GM12801 (cell line): Measurements from ENCODE around the gene FCHSD2.

Experiments
- TF ChIP-seq, protein P1 (sequence below): IDR thresholded peaks from one replicate; pipeline ENCODE4 v1.5.1; 2011; ENCODE audit warnings: control low read depth; ENCODE audit not compliant: insufficient read length; ENCODE audit errors: extremely low read depth

Gene FCHSD2

GRCh38 chr11:73171436-73172161 lies 29.5 kb upstream of the FCHSD2 start:
- TF ChIP-seq, protein P1, sequence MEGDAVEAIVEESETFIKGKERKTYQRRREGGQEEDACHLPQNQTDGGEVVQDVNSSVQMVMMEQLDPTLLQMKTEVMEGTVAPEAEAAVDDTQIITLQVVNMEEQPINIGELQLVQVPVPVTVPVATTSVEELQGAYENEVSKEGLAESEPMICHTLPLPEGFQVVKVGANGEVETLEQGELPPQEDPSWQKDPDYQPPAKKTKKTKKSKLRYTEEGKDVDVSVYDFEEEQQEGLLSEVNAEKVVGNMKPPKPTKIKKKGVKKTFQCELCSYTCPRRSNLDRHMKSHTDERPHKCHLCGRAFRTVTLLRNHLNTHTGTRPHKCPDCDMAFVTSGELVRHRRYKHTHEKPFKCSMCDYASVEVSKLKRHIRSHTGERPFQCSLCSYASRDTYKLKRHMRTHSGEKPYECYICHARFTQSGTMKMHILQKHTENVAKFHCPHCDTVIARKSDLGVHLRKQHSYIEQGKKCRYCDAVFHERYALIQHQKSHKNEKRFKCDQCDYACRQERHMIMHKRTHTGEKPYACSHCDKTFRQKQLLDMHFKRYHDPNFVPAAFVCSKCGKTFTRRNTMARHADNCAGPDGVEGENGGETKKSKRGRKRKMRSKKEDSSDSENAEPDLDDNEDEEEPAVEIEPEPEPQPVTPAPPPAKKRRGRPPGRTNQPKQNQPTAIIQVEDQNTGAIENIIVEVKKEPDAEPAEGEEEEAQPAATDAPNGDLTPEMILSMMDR = no peak

- TF ChIP-seq, protein P1 = no peak
These were observed 28.0 kb upstream of the FCHSD2 start for GRCh38 chr11:73170140-73170539.

GRCh38 chr11:73168925-73169579 lies 26.9 kb upstream of the FCHSD2 start:
- TF ChIP-seq, protein P1 = no peak

DNA sequence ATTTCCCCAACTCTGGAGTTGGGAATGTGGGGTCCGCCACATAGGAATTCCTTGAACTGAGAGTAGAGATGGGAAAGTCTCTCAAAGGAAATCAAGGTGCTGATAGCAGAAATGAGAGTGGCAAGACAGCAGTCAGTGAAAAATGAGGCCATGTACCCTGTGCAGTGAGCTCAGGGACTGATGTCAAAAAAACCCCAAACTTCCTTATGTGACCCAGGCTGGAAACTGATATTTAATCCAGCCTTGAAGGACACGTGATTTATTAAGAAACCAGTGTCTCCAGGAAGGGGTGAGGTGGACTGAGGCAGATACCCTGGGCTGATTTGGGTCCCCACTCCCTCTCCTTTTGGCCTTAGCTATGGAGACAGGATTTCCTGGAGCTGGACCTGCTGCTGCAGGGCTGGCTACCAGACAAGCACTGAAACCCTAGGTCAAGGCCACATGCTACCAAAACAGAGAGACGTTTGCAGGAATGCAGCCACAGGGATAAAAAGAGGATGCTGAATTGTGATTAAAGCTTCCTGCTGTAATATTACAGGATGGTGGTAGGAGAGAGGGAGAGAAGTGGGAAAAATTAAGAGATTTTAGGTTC lies 25.3 kb upstream of the FCHSD2 start:
- TF ChIP-seq, protein P1 = no peak

DNA sequence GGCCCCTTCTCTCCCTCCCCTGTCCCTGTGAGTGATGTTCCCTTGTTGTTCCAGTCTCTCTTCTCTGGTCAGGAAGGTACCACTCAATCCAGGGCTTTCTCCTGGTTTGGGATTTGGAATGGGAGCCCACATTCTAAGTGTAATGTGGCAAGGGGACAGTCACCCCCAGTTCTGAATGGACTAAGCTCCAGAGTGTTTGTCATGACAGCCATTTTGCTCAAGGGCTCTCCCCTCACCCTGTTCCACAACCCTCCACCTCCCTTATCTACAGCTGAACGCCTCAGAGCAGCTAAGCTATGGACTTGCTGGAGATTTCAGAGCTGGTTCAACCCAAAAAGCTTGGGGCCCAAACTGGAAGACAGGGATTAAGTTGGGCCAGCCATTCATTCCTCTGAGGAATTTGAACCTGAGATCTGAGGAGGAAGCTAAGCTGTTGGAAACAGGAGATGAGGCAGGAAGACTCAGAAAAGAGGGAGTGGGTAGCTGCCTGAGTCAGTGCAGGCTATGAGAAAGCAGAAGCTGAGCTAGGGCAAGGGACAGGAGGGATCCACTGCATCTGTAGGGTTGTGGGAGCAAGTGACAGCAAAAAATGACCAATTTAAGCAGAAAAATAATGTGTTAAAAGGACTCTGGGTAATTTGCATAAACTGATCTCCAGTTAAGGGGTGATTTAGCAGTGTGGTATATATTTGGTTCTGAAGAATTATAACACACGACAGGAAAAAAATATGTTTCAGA lies 22.9 kb upstream of the FCHSD2 start:
- TF ChIP-seq, protein P1 = no peak

DNA sequence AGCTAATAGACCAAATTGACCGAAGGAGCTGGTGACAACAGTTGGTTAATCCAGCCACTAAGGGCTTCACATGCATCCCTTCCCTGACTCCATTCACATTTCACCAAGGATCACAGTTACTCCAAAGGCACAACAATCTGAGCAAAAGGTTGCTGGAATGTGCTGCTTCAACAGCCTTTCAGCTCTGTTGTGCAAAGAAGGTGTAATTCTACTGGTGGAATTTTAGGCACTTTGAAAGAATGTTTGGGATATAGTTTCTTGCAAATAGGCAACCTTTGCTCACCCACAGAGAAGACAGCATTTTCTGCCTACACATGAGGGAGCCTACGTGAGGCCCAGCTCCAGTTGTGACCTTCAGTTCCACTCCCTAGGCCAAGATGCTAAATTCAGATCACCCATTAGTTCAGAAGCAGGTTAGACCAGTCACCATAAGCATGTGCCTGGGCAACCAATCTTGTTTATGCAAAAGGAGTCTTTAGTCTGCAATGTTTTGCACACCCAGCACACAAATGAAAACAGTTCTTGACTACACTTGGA lies 21.6 kb upstream of the FCHSD2 start:
- TF ChIP-seq, protein P1 = no peak
